Subcutaneous adipose tissue (tissue), 4 donors: ENCODE results near the gene AGER. TPM values are rescaled to one million over a fixed set of nuclear protein-coding genes. Genes with fewer than 3 reads are reported as not detected.

ENCODE experiments used
- total RNA-seq, 4 donors: library from RNA; depleted of rRNA; stranded (reverse); fragments of >200 nt; gene quantifications; one replicate each; pipeline ENCODE4 v1.1.0, GENCODE V29; 2016
- TF ChIP-seq, protein P1 (sequence below): fragments of 450-650 bp; IDR thresholded peaks from one replicate; pipeline ENCODE4 v1.5.1; 2016; ENCODE audit warnings: low read depth, mild to moderate bottlenecking, control low read depth, antibody characterized with exemption, moderate library complexity

The AGER gene
- total RNA-seq, 4 donors from 2014 or later: 2.4 to 5.5 (median 2.8) TPM

DNA sequence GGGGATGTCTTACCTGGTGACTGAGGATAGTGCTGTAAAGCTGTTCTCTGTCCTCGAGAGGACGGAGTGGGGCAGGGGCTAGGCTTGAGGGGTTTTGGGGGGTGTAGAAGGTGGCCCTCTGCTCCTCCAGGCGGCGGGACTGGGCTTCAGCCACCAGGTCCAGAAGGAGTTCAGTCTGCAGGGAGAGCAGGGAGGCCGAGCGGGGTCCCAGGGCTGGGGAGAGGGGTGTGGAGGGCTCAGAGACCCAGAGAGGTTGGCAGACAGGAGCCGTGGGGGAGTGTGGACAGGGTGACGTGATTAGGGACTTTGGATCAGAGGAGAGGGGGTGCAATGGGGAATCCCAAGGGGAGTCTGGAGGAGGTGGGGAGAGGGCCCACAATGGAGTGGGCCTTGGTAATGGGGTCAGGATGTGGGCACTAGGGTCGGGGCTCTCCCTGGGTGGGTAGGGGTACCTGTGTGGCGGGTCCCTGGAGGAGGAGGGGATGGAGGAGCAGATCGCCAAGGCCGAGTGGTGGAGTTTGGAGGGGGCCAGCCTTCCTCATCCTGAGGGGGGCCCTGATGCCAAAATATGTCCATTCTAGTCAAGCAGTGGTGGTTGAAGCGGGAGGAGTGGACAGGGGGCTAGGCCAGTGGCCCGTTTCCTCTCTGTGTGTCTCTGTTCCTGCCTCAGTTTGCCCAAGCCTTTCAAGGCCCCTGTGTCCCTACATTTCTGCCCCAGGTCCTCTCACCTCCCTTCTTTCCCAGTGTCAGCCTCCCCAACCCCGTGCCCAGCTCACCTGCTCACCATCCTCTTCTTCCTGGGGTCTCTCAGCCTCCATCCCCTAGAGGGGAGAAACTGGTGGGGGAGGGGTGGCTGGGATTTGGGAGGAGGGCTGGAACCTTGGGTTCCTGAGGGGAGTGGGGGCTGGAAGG is 7.9 kb upstream of the AGER start:
- TF ChIP-seq, protein P1, sequence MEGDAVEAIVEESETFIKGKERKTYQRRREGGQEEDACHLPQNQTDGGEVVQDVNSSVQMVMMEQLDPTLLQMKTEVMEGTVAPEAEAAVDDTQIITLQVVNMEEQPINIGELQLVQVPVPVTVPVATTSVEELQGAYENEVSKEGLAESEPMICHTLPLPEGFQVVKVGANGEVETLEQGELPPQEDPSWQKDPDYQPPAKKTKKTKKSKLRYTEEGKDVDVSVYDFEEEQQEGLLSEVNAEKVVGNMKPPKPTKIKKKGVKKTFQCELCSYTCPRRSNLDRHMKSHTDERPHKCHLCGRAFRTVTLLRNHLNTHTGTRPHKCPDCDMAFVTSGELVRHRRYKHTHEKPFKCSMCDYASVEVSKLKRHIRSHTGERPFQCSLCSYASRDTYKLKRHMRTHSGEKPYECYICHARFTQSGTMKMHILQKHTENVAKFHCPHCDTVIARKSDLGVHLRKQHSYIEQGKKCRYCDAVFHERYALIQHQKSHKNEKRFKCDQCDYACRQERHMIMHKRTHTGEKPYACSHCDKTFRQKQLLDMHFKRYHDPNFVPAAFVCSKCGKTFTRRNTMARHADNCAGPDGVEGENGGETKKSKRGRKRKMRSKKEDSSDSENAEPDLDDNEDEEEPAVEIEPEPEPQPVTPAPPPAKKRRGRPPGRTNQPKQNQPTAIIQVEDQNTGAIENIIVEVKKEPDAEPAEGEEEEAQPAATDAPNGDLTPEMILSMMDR: no peak

DNA sequence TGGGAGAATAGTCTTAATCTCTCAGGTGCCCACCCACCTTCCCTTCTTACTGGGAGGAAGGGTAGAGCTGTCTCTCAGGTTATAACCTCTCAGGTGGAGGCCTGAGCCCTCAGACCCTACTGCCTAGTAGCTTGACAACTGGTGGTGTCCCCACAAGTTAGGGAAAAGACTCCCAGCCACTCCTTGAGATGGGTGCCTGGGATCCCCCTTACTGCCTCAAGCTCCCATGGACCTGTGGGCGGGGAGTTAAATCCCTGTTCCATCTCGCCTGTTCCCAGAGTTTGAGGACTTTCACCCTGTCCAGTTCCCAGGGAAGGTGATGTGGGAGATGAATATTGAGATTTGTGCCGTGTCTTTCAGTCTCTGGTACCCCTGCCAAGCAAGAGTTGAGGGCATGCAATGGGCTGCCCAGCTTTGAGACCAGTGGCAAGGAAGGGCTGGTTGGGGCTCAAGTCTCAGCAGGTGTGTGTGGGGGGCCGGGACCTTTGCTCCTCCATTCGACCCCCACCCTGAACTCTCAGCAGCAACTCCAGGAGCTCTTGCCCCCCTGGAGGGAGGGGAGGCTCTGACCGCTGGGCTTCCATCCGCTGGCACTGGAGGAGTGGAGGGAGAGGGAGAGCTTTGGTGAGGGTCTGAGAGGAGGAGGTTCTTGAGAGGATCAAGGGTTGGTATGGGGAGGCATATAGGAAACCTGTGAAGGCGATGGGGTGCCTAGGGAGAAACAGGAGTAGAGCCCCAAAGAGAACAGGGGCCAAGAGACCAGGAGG is 7.0 kb upstream of the AGER start:
- TF ChIP-seq, protein P1: no peak

DNA sequence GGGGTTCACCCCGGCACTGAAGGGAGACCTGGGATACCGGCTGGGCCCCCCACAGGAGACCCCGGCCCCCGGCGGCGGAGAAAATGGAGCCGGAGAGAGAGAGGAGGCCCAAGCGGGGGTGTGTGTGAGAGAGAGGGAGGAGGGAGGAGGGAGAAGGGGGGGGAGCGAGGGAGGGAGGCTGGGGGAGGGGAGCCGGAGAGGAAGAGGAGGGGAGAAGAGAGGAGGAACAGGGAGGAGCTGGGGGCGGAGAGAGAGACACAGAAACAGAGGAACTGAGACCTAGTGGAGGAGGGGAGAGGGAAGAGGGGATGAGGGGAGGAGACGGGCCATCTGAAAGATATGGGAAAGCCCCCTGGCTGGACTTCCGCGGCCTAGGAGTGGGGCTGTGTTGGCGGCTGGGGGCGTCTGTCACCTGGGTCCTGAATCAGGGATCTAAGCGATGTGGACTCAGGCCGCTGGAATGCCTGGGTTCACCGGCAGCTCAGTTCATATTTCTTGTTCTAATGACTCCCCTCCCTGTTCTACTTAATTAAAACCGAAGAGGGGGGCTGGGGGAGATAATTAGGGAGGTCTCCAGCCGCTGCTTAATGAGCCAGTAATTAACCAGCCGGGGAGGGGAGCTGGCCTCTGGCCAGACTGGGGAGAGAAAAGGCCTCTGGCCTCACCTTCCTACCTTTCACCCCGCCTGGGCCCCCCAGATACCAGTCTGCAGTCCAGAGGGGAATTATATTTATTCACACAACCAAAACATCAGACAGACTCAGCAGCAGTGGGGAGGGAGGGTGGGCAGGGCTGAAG is 6.2 kb upstream of the AGER start, which contains the start of gene PBX2:
TSS of gene PBX2 (minus strand) at position 149 of the 798 bp plus-strand sequence. CDS start 287 bp downstream, outside the sequence.
- TF ChIP-seq, protein P1: no peak

DNA sequence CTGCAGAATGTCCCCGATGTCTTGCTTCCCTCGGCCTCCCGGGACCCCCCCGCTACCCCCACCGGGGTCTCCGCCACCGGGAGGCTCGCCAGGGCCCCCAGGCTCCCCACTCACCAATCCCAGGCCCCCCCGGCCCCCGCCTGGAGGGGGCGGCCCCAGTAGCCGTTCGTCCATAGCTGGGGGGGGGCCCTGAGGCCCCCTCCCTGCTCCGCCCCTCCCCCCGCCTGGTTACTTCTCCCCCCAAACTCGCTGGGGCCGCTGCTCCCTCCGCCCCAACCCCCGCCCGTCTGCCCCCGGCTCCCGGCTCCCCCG is 5.6 kb upstream of the AGER start:
- TF ChIP-seq, protein P1: no peak

DNA sequence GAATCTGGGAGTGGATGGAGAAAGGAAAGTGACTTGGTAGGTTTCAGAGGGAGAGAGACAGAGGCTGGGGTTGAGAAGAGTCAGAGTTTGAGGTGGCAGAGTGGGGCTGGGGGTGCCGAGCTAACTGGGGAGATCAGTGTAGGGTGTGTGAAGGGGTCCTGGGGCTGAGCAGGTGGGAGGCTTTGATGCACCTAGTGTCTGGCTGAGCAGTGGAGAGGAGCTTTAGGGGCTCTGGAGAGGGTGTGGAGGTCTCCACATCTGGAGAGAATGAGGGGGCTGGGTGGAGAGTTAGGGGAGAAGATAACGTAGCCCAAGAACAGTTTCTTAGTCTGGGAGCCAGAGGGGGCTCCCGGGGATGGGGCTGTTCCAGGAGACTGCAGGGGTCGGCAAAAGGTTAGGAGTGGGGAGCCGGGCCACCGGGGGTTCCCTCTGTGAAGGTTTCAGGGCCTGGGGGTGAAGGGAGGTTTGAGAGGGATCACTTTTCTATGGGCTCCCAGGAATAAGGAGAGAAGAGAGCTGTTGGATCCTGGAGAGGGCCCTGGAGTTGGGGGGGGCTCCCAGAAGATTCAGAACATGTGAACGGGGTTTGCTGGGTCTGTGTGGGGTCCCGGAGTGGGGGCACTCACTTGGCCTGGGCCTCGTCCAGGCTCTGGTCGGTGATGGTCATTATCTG is 5.2 kb upstream of the AGER start:
- TF ChIP-seq, protein P1: no peak

DNA sequence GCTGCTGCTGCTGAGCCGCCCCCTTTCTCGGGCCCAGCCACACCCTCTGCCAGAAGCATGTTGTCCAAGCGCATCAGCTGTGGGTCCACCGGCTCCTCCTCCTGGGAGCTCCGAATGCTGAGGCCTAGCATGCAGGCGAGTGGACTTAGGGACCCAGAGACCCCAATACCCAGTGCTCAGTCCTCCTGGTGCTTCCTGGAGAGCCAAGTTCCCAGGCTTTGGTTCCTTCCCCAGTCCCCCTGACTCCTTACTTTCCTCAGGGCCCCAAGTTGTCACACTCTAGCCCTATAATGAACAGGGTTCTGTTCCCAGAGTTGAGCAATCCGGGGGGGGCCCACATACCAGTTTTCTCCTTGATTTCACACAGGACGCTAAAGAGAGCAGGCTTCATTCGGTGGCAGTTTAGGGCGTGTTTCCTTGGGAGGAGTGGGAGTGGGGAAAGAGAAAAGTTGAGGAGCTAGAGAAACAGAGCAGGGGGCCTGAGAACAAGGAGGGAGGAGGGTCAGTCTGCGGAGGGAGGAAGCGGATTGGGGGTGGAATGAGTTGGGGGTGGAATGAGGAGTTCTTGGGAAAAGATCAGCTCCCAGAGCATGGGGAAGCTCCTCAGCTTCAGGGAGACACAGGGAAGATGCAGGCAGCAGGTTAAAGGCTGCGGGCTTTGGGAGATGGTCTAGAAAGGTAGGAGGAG is 4.5 kb upstream of the AGER start:
- TF ChIP-seq, protein P1: no peak
